GM12891 (cell line): Measurements from ENCODE around the gene ABL1.

Source experiments
- DNase-seq: peaks from one replicate; pipeline ENCODE4 v3.0.0; 2011; ENCODE audit warnings: low spot score; ENCODE audit not compliant: insufficient read length
- FAIRE-seq: peaks from 2 replicates; lab custom pipeline; 2011; peaks lifted over from hg19 to GRCh38; lab: Jason Lieb, UNC
- PAX5 ChIP-seq: IDR thresholded peaks from 2 replicates; pipeline ENCODE4 v1.6.1; 2011; ENCODE audit warnings: low read length, moderate library complexity, mild to moderate bottlenecking; ENCODE audit not compliant: insufficient read depth, severe bottlenecking
- POLR2A ChIP-seq: IDR thresholded peaks from 2 replicates; pipeline ENCODE4 v1.6.1; 2011; ENCODE audit warnings: low read depth, low read length, control low read depth
- POLR2AphosphoS5 ChIP-seq: IDR thresholded peaks from 2 replicates; pipeline ENCODE4 v1.6.1; 2011; ENCODE audit warnings: low read depth, low read length, control low read depth
- POU2F2 ChIP-seq: IDR thresholded peaks from 2 replicates; pipeline ENCODE4 v1.6.1; 2011; ENCODE audit warnings: low read depth, mild to moderate bottlenecking, control low read depth, low read length, moderate library complexity
- SPI1 ChIP-seq: IDR thresholded peaks from 2 replicates; pipeline ENCODE4 v1.6.1; 2011; ENCODE audit warnings: low read depth, low read length, control low read depth
- TAF1 ChIP-seq: IDR thresholded peaks from 2 replicates; pipeline ENCODE4 v1.6.1; 2011; ENCODE audit warnings: low read depth, low read length, control low read depth

ABL1 gene

GRCh38 chr9:130902204-130903185 is 67.4 kb downstream of the ABL1 start:
- DNase-seq (no peak), FAIRE-seq (no peak)
- TF ChIP-seq SPI1 (no peak), POLR2AphosphoS5 (no peak), POU2F2 (no peak), TAF1 (no peak), PAX5 (no peak), POLR2A (no peak)

- FAIRE-seq (no peak), DNase-seq (no peak)
- TF ChIP-seq TAF1 (no peak), POLR2A (no peak)
These were observed 68.4 kb downstream of the ABL1 start for GRCh38 chr9:130903194-130904069.

GRCh38 chr9:130904070-130905044 is 69.3 kb downstream of the ABL1 start:
- no peak for FAIRE-seq
- no peak for TF ChIP-seq POLR2A
- TF ChIP-seq SPI1 = no peak
- no peak for TF ChIP-seq POU2F2
- TF ChIP-seq TAF1 = no peak
- no peak for TF ChIP-seq POLR2AphosphoS5
- TF ChIP-seq PAX5 = no peak

GRCh38 chr9:130905125-130905901 is 70.3 kb downstream of the ABL1 start:
- TF ChIP-seq SPI1 (no peak), POLR2A (no peak), POU2F2 (no peak)
- FAIRE-seq (no peak), DNase-seq (no peak)

More at GRCh38 chr9:130904070-130905044, 69.3 kb downstream of the ABL1 start:
- no peak for DNase-seq

GRCh38 chr9:130905902-130906734 is 71.1 kb downstream of the ABL1 start:
- TF ChIP-seq TAF1 = no peak
- TF ChIP-seq PAX5 = no peak
- no peak for TF ChIP-seq POLR2AphosphoS5
- TF ChIP-seq POU2F2 = no peak
- no peak for TF ChIP-seq SPI1
- no peak for TF ChIP-seq POLR2A
- FAIRE-seq = no peak
- DNase-seq = no peak

GRCh38 chr9:130906735-130907416 is 71.8 kb downstream of the ABL1 start:
- TF ChIP-seq POU2F2 = no peak
- no peak for TF ChIP-seq PAX5
- no peak for TF ChIP-seq SPI1
- no peak for TF ChIP-seq POLR2AphosphoS5
- no peak for TF ChIP-seq TAF1
- TF ChIP-seq POLR2A = no peak
- FAIRE-seq = no peak
- no peak for DNase-seq
